Fibroblast of lung (primary cell): Measurements from ENCODE around the gene TMEM9.

Source experiments
- EZH2 ChIP-seq: IDR thresholded peaks from 2 replicates; pipeline ENCODE4 v1.5.1; 2012; ENCODE audit warnings: low read length, control low read depth, mild to moderate bottlenecking; ENCODE audit errors: missing control alignments
- TF ChIP-seq, protein P1 (sequence below), 2 donors: IDR thresholded peaks in 1 of 2; conservative IDR thresholded peaks in 1 of 2; 1 replicate in 1 of 2; 2 replicates in 1 of 2; pipeline ENCODE4 v1.5.1; 2011 to 2012; ENCODE audit warnings: low read length in 2 of 2, control low read depth in 1 of 2, inconsistent platforms in 1 of 2, low read depth in 1 of 2, mild to moderate bottlenecking in 1 of 2

DNA sequence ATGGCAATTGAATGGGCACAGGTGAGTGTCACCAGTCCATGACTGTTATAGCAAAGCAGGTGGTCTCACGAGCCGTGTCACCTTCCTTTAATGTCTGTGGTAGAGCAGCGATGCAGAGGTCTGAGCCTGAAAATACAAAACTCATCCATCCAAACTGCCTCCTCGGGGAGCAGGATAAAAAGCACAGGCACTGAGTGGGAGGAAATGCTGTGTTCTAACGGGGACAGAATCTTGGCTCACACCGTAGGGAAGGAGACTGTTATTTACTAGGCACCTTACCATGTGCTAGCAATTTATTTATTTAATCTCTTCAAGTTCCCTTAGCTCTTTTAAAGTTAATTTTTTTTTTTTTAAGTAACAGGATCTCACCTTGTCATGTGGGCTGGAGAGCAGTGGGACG lies 28.5 kb downstream of the TMEM9 start:
- TF ChIP-seq, protein P1, sequence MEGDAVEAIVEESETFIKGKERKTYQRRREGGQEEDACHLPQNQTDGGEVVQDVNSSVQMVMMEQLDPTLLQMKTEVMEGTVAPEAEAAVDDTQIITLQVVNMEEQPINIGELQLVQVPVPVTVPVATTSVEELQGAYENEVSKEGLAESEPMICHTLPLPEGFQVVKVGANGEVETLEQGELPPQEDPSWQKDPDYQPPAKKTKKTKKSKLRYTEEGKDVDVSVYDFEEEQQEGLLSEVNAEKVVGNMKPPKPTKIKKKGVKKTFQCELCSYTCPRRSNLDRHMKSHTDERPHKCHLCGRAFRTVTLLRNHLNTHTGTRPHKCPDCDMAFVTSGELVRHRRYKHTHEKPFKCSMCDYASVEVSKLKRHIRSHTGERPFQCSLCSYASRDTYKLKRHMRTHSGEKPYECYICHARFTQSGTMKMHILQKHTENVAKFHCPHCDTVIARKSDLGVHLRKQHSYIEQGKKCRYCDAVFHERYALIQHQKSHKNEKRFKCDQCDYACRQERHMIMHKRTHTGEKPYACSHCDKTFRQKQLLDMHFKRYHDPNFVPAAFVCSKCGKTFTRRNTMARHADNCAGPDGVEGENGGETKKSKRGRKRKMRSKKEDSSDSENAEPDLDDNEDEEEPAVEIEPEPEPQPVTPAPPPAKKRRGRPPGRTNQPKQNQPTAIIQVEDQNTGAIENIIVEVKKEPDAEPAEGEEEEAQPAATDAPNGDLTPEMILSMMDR (conservative IDR thresholded peaks at IDR 0.05 in 1 of 2, IDR thresholded peaks at IDR 0.05 in 1 of 2; ENCODE audit: low read depth in 1 of 2, low read length in 2 of 2), result no peak
- TF ChIP-seq EZH2, result no peak
